H9 (cell line): ENCODE data around the gene MUC2. TPM values are rescaled to one million over a fixed set of nuclear protein-coding genes. Genes with fewer than 3 reads are reported as not detected.

ENCODE experiments used
- DNase-seq: peaks from one replicate; pipeline ENCODE4 v3.0.0-alpha.2; 2017
- H2AFZ ChIP-seq: one replicate; pipeline ENCODE4 v1.6.1; 2013; ENCODE audit warnings: mild to moderate bottlenecking, low read length, control low read depth, moderate library complexity
- H2AK5ac ChIP-seq: 2 replicates; pipeline ENCODE4 v1.6.1; 2013; ENCODE audit warnings: low read length, control low read depth, mixed read lengths; ENCODE audit not compliant: insufficient read length
- H2BK120ac ChIP-seq: one replicate; pipeline ENCODE4 v1.6.1; 2013; ENCODE audit warnings: low read depth, mild to moderate bottlenecking, low read length, control low read depth, inconsistent platforms; ENCODE audit not compliant: poor library complexity, severe bottlenecking
- H2BK12ac ChIP-seq: 2 replicates; pipeline ENCODE4 v1.6.1; 2013; ENCODE audit warnings: low read length, control low read depth, mixed read lengths, low read depth; ENCODE audit not compliant: insufficient read length
- H2BK15ac ChIP-seq: 2 replicates; pipeline ENCODE4 v1.6.1; 2013; ENCODE audit warnings: low read depth, low read length, control low read depth
- H2BK20ac ChIP-seq: one replicate; pipeline ENCODE4 v1.6.1; 2013; ENCODE audit warnings: low read depth, mild to moderate bottlenecking, low read length, control low read depth, inconsistent platforms; ENCODE audit not compliant: poor library complexity, severe bottlenecking
- H2BK5ac ChIP-seq: 2 replicates; pipeline ENCODE4 v1.6.1; 2013; ENCODE audit warnings: low read length, control low read depth, mixed read lengths; ENCODE audit not compliant: insufficient read length
- H3K14ac ChIP-seq: 2 replicates; pipeline ENCODE4 v1.6.1; 2013; ENCODE audit warnings: low read length, control low read depth; ENCODE audit not compliant: insufficient read depth
- H3K18ac ChIP-seq: 2 replicates; pipeline ENCODE4 v1.6.1; 2013; ENCODE audit warnings: low read depth, mild to moderate bottlenecking, mixed read lengths, low read length, control low read depth; ENCODE audit not compliant: insufficient read length
- H3K23ac ChIP-seq: 2 replicates; pipeline ENCODE4 v1.6.1; 2013; ENCODE audit warnings: low read length, control low read depth, mixed read lengths, low read depth; ENCODE audit not compliant: insufficient read length
- H3K23me2 ChIP-seq: 2 replicates; pipeline ENCODE4 v1.6.1; 2013; ENCODE audit warnings: low read depth, mild to moderate bottlenecking, mixed read lengths, low read length, control low read depth; ENCODE audit not compliant: insufficient read length, poor library complexity, severe bottlenecking
- H3K27ac ChIP-seq: 2 replicates; pipeline ENCODE4 v1.5.1; 2013; ENCODE audit warnings: low read length, control low read depth, mixed read lengths, low read depth; ENCODE audit not compliant: insufficient read length
- H3K27me3 ChIP-seq: 2 replicates; pipeline ENCODE4 v1.6.1; 2013; ENCODE audit warnings: low read length, control low read depth, inconsistent platforms; ENCODE audit not compliant: insufficient read depth
- H3K4ac ChIP-seq: 2 replicates; pipeline ENCODE4 v1.6.1; 2013; ENCODE audit warnings: low read depth, mild to moderate bottlenecking, control low read depth, inconsistent platforms, low read length, moderate library complexity
- H3K4me1 ChIP-seq: 2 replicates; pipeline ENCODE4 v1.6.1; 2013; ENCODE audit warnings: low read length, control low read depth, inconsistent platforms; ENCODE audit not compliant: insufficient read depth
- H3K4me2 ChIP-seq: 2 replicates; pipeline ENCODE4 v1.6.1; 2013; ENCODE audit warnings: low read length, control low read depth, mixed read lengths; ENCODE audit not compliant: insufficient read length, insufficient read depth
- H3K56ac ChIP-seq: 2 replicates; pipeline ENCODE4 v1.6.1; 2013; ENCODE audit warnings: low read depth, mild to moderate bottlenecking, mixed read lengths, low read length, control low read depth; ENCODE audit not compliant: insufficient read length
- H3K79me1 ChIP-seq: 2 replicates; pipeline ENCODE4 v1.6.1; 2013; ENCODE audit warnings: low read depth, mild to moderate bottlenecking, moderate library complexity, low read length, control low read depth, inconsistent platforms; ENCODE audit not compliant: insufficient read depth, poor library complexity, severe bottlenecking
- H3K79me2 ChIP-seq: 2 replicates; pipeline ENCODE4 v1.6.1; 2013; ENCODE audit warnings: low read length, control low read depth, inconsistent platforms; ENCODE audit not compliant: insufficient read depth
- H3K9ac ChIP-seq: 2 replicates; pipeline ENCODE4 v1.6.1; 2013; ENCODE audit warnings: low read length, control low read depth, mixed read lengths; ENCODE audit not compliant: insufficient read length; ENCODE audit errors: extremely low read depth
- H3K9me3 ChIP-seq: one replicate; pipeline ENCODE4 v1.6.1; 2013; ENCODE audit warnings: low read depth, low read length, inconsistent platforms; ENCODE audit not compliant: control insufficient read depth
- H3T11ph ChIP-seq: one replicate; pipeline ENCODE4 v1.6.1; 2013; ENCODE audit warnings: mild to moderate bottlenecking, low read length, control low read depth, inconsistent platforms
- H4K20me1 ChIP-seq: one replicate; pipeline ENCODE4 v1.6.1; 2013; ENCODE audit not compliant: control insufficient read depth, insufficient read length, insufficient read depth
- H4K5ac ChIP-seq: 2 replicates; pipeline ENCODE4 v1.6.1; 2013; ENCODE audit warnings: low read depth, mild to moderate bottlenecking, mixed read lengths, low read length, control low read depth; ENCODE audit not compliant: insufficient read length
- H4K8ac ChIP-seq: replicated peaks from 2 replicates; pipeline ENCODE4 v1.6.1; 2013; ENCODE audit warnings: low read length, control low read depth, mixed read lengths, low read depth; ENCODE audit not compliant: insufficient read length
- H4K91ac ChIP-seq: 2 replicates; pipeline ENCODE4 v1.6.1; 2013; ENCODE audit warnings: low read depth, mild to moderate bottlenecking, moderate library complexity, mixed read lengths, low read length, control low read depth; ENCODE audit not compliant: insufficient read length
- H3K27ac Mint-ChIP-seq, 3 experiments: 2 replicates in 2 of 3; 3 replicates in 1 of 3; pipeline ENCODE4 v1.8.0; 2020 to 2021; ENCODE audit warnings: mixed read lengths in 3 of 3, mild to moderate bottlenecking in 1 of 3, moderate library complexity in 1 of 3
- H3K27me3 Mint-ChIP-seq: 2 replicates; pipeline ENCODE4 v1.8.0; 2021; ENCODE audit warnings: low read depth, mild to moderate bottlenecking, moderate library complexity, mixed read lengths
- H3K36me3 Mint-ChIP-seq, 3 experiments: 2 replicates in 2 of 3; 3 replicates in 1 of 3; pipeline ENCODE4 v1.8.0; 2020 to 2021; ENCODE audit warnings: low read depth in 3 of 3, mixed read lengths in 3 of 3; ENCODE audit not compliant: insufficient read depth in 1 of 3
- H3K4me1 Mint-ChIP-seq, 2 experiments: 2 replicates each; pipeline ENCODE4 v1.8.0; 2020; ENCODE audit warnings: mixed read lengths in 2 of 2
- H3K4me3 Mint-ChIP-seq, 2 experiments: 2 replicates in 1 of 2; 3 replicates in 1 of 2; pipeline ENCODE4 v1.8.0; 2020 to 2021; ENCODE audit warnings: mild to moderate bottlenecking in 2 of 2, mixed read lengths in 2 of 2, moderate library complexity in 1 of 2
- H3K9me3 Mint-ChIP-seq, 2 experiments: 2 replicates in 1 of 2; 3 replicates in 1 of 2; pipeline ENCODE4 v1.8.0; 2020; ENCODE audit warnings: mild to moderate bottlenecking in 2 of 2, mixed read lengths in 2 of 2, moderate library complexity in 1 of 2
- CTCF ChIP-seq: fragments of 200-600 bp; sonication (generic); conservative IDR thresholded peaks from 3 replicates; pipeline ENCODE4 v1.8.0; 2021; ENCODE audit warnings: antibody characterized with exemption, mild to moderate bottlenecking
- WGBS: extraction: QIAGEN DNeasy Blood & Tissue Kit; methylation state at CpG from one replicate; pipeline ENCODE4 v1.1.7; 2013; ENCODE audit warnings: missing lambda C conversion rate, low lambda C conversion rate, mixed read lengths; ENCODE audit not compliant: insufficient read length; ENCODE audit errors: extremely low coverage; 5-methylcytosine and 5-hydroxymethylcytosine counted together
- total RNA-seq: library from RNA; stranded (reverse); gene quantifications from 2 replicates; pipeline ENCODE4 v1.2.1, GENCODE V29; 2021

Gene MUC2
- total RNA-seq, 1 experiment from 2014 or later = not detected

DNA sequence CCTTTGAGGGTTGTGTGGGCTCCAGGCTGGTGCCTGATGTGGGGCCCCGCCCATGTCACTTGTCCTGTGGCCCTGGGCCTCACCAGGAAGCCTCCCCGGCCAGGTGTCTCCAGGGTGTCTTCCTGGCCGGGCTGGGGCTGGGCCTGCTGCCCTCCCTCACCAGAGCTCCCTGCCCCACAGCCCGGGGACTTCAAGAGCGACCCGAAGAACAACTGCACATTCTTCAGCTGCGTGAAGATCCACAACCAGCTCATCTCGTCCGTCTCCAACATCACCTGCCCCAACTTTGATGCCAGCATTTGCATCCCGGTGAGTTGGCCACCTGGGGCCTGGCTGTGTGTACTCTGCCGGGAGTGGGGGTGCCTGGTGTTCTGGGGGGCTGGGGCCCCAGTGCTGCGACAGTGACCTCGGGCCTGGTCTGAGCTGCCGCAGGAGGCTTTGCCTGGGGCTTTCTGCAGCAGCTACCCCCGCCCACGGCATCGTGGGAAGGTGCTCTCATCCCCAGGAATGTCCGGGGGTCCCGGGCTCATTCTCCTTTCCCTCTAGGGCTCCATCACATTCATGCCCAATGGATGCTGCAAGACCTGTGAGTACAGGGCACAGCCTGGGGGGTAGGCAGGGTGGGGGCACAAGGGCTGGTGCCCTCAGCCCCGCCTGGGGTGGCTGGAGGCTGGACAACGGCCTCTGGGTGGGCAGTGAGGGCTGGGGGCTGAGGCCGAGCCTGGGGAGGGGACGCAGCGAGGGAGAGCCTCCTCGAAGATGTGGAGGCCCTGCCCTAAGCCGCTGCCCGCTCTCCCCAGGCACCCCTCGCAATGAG, 34.6 kb downstream of the MUC2 start:
- no peaks in the 10 kb centered on the region for H3K9me3 ChIP-seq
- TF ChIP-seq CTCF = no peak

More for the DNA sequence above, 34.6 kb downstream of the MUC2 start:
- H4K20me1 ChIP-seq = peaks cover 2% of the 10 kb centered on the region
- H3K18ac ChIP-seq = no peak overlapping the region
- H3K56ac ChIP-seq = no peak overlapping the region
- no peak overlapping the region for H3K9ac ChIP-seq
- H4K91ac ChIP-seq = no peak overlapping the region
- H2AFZ ChIP-seq = no peak overlapping the region
- H3K79me1 ChIP-seq = no peaks in the 10 kb centered on the region
- H2BK120ac ChIP-seq = no peak overlapping the region
- H2BK5ac ChIP-seq = no peak overlapping the region
- no peak overlapping the region for H2BK20ac ChIP-seq
- no peak overlapping the region for H3K4ac ChIP-seq
- no peaks in the 10 kb centered on the region for H3K23me2 ChIP-seq
- DNase-seq = no peak
- H3K14ac ChIP-seq = no peak overlapping the region
- H3K27ac ChIP-seq = no peak overlapping the region
- no peak overlapping the region for H3K4me2 ChIP-seq
- H3K23ac ChIP-seq = no peak overlapping the region
- WGBS = no CpG with 5 or more reads among the region's 28 CpGs
- H2BK12ac ChIP-seq = no peak overlapping the region
- H2BK15ac ChIP-seq = no peak overlapping the region
- no peak overlapping the region for H4K5ac ChIP-seq
- H3K4me1 ChIP-seq = no peaks in the 10 kb centered on the region
- no peaks in the 10 kb centered on the region for H3K4me1 Mint-ChIP-seq
- H3K79me2 ChIP-seq = no peaks in the 10 kb centered on the region
- H3T11ph ChIP-seq = no peak overlapping the region
- H3K27me3 Mint-ChIP-seq = peaks cover 6% of the 10 kb centered on the region; the same call in 1 of the 2 replicates
- H3K27ac Mint-ChIP-seq = no peak overlapping the region
- H2AK5ac ChIP-seq = no peak overlapping the region
- H3K9me3 Mint-ChIP-seq = peaks cover 0 to 18% of the 10 kb centered on the region in 2 experiments; a peak in 4 of 5 replicates
- peaks cover 0 to 3% (median 2%) of the 10 kb centered on the region in 3 experiments; a peak in 1 of 7 replicates for H3K36me3 Mint-ChIP-seq
- H3K4me3 Mint-ChIP-seq = no peak overlapping the region
- H3K27me3 ChIP-seq = no peaks in the 10 kb centered on the region
- no peak overlapping the region for H4K8ac ChIP-seq
